NCI-H2029 (cell line): ENCODE results near the gene USP16.

Source experiments
- DNase-seq: peaks from one replicate; lab custom pipeline; 2025; lab: John Stamatoyannopoulos, UW

Gene USP16

GRCh38 chr21:29083306-29083705, 58.8 kb downstream of the USP16 start:
- DNase-seq, result no peak

GRCh38 chr21:29084372-29084771, 59.9 kb downstream of the USP16 start:
- DNase-seq, result no peak

DNA sequence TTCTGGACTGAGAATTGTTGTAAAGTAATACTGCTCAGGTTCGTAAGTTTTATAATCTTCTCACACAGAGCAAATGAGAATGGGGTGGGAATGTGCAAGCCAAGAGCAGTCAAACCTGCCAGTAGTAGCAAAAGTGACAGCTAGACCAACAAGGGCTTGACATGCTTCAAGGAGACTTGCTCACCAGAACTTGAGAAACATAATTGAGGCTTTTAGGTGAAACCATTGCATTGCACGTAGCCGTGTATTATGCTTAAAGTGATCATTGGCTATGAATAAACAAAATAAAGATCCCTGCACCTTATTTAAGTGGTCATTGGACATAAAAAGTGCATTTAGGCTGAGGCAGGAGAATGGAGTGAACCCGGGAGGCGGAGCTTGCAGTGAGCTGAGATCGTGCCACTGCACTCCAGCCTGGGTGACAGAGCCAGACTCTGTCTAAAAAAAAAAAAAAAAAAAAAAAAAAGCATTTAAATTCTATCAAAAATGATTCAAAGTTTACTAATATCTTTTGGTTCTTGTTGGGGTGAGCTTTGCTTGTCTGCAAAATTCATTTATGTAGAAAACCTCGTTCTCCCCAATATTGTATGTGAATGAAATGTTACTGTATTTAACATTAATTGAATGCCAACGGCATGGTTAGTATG, 60.8 kb downstream of the USP16 start:
- DNase-seq, result no peak

- DNase-seq, result no peak
These were observed 66.6 kb downstream of the USP16 start for GRCh38 chr21:29091033-29091432.

DNA sequence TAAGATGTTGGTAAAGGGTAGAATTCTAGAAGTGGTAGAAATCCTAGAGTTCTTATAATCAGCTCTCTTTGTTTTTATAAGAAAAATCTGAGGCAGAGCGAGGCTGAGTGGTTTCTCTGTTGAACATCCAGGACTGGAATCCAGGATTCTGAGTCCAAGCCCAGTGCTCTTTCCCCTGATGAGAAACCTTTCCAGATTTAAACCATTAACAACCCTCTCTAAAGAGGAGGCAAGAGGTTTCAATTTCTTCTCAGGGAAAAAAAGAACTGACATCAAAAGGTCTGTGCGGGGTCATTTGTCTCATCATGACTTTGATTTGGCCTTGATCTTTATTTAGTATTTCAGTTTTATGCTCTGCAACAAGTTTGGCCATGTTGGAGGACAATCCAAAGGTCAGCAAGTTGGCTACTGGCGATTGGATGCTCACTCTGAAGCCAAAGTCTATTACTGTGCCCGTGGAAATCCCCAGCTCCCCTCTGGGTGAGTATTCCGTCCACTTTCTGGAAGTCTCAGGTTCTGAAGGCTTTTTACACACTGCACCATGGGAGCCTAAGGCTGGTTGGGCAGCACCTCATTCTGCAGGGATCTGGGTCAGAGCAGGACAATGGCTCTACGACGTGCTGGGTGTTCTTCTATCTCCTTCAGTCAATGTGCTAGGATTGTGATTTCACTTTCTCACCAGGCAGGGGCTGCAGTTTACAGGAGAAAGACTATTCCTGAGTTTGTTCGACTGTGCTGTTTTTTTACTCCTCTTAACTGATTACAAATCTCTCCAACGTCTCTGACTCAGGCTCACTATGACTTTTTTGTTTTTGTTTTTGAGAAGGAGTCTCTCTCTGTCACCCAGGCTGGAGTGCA, 67.9 kb downstream of the USP16 start:
- DNase-seq, result no peak

GRCh38 chr21:29096218-29097015, 71.9 kb downstream of the USP16 start:
- DNase-seq, result no peak

DNA sequence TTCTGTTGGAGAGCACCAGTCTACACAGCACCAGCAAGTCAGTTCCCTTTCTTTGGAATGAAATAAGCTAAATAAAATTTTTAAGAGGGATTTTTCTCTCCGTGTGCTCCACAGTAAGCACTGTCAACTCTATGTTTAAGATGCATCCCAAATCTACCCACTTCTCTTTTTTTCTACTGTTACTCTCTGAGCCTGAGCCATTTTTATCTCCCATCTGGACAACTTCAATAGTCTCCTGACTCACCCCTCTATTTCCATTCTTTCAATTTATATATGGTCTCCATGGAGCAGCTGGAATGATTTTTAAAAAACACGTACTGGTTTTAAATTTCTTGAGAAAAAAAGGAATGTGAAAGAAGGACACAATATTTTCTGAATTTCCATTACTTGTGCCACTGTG, 73.7 kb downstream of the USP16 start:
- DNase-seq, result no peak

DNA sequence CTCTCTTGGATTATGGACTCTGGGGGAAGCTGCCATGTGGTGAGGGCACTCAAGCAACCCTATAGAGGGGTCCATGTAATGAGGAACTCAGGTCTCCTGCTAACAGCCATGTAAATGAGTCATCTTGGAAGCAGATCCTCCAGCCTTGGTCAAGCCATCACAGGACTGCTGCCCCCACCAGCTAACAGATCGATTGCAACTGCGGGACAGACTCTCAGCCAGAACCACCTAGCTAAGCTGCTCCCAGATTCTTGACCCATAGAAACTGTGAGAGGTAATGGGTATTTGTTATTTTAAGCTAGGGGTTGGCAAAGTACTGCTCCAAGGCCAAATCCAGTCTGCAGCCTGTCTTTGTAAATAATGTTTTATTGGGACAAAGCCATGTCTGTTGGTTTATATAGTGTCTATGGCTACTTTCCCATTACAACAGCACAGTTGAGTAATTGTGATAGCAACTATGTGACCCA, 78.4 kb downstream of the USP16 start:
- DNase-seq, result no peak
